Suprapubic skin (tissue), 4 donors: Measurements from ENCODE around the gene BLCAP.
"Not testable (repeated sequence)": the region's sequence is repeated elsewhere in the genome, so short reads cannot be mapped to it uniquely, and the experiment has no call there.

Experiments used
- CTCF ChIP-seq, 2 donors: fragments of 200-600 bp in 1 of 2; fragments of 450-650 bp in 1 of 2; sonication (generic) in 1 of 2; IDR thresholded peaks; one replicate each; pipeline ENCODE4 v1.5.1; 2016 to 2019; ENCODE audit warnings: antibody characterized with exemption in 2 of 2, mild to moderate bottlenecking in 1 of 2, moderate library complexity in 1 of 2
- EP300 ChIP-seq: sonication (generic); formaldehyde crosslinking; IDR thresholded peaks from one replicate; pipeline ENCODE4 v1.6.1; 2017; ENCODE audit warnings: antibody characterized with exemption
- POLR2A ChIP-seq, 2 donors: fragments of 450-650 bp; IDR thresholded peaks; one replicate each; pipeline ENCODE4 v1.6.1; 2017; ENCODE audit warnings: antibody characterized with exemption in 2 of 2, mild to moderate bottlenecking in 2 of 2, moderate library complexity in 2 of 2
- POLR2AphosphoS5 ChIP-seq, 3 donors: sonication (generic); formaldehyde crosslinking; IDR thresholded peaks; one replicate each; pipeline ENCODE4 v1.6.1; 2017; ENCODE audit warnings: antibody characterized with exemption in 3 of 3

DNA sequence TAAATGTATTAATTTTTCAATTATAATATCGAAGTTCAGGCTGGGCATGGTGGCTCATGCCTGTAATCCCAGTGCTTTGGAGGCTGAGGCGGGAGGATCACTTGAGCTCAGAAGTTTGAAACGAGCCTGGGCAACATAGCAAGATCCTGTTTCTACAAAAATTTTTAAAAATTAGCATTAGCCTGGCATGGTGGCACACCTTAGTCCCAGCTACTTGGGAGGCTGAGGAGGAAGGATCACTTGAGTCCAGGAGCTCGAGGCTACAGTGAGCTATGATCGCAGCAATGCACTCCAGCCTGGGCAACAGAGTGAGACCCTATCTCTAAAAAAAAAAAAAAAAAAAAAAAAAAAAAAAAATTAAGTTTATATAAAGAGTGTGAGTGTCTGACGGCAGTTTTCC lies 55.2 kb downstream of the BLCAP start:
- TF ChIP-seq EP300; POLR2AphosphoS5 (IDR thresholded peaks at IDR 0.05); POLR2A (IDR thresholded peaks at IDR 0.05); CTCF (IDR thresholded peaks at IDR 0.05): not testable (repeated sequence)
